PC-3 (cell line): Measurements from ENCODE around the gene C11orf98.

Experiments
- EZH2 ChIP-seq: fragments of 300-600 bp; sonication (generic); IDR thresholded peaks from one replicate; pipeline ENCODE4 v1.6.1; 2017; ENCODE audit warnings: antibody characterized with exemption, mild to moderate bottlenecking, low read length; ENCODE audit not compliant: unreplicated experiment
- TF ChIP-seq, protein P1 (sequence below): fragments of 300-600 bp; sonication (generic); conservative IDR thresholded peaks from 2 replicates; pipeline ENCODE4 v1.5.1; 2017; ENCODE audit warnings: antibody characterized with exemption, low read depth, mild to moderate bottlenecking, low read length

DNA sequence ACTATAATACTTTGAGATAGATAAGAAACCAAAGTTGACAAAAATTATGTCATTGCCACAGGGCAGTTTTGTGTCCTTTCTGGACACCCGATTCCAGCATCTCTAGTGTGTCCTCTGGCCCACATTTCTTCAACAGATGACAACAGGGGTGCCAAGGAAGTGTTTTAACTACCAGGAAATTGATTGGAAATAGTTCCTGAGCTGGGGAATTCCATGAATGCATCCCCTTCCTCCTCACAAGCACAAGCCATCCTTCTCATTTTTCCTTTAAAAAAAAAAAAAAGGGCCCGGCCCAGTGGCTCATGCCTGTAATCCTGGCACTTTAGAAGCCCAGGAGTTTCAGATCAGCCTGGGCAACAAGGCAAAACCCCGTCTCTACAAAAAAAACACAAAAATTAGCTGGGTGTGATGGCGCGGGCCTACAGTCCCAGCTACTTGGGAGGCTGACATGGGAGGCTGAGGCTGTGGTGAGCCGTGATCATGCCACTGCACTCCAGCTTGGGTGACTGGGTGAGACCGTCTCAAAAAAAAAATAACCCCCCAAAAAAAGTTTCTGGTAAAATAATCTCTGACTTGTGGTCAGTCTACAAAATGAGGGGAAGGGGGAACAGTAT is 42.4 kb downstream of the C11orf98 start:
- TF ChIP-seq, protein P1, sequence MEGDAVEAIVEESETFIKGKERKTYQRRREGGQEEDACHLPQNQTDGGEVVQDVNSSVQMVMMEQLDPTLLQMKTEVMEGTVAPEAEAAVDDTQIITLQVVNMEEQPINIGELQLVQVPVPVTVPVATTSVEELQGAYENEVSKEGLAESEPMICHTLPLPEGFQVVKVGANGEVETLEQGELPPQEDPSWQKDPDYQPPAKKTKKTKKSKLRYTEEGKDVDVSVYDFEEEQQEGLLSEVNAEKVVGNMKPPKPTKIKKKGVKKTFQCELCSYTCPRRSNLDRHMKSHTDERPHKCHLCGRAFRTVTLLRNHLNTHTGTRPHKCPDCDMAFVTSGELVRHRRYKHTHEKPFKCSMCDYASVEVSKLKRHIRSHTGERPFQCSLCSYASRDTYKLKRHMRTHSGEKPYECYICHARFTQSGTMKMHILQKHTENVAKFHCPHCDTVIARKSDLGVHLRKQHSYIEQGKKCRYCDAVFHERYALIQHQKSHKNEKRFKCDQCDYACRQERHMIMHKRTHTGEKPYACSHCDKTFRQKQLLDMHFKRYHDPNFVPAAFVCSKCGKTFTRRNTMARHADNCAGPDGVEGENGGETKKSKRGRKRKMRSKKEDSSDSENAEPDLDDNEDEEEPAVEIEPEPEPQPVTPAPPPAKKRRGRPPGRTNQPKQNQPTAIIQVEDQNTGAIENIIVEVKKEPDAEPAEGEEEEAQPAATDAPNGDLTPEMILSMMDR, result no peak
- TF ChIP-seq EZH2, result no peak
